Spleen (tissue), 11 donors: ENCODE results near the gene TAS2R60. TPM values are rescaled to one million over a fixed set of nuclear protein-coding genes. Genes with fewer than 3 reads are reported as not detected.
A peak's percentile ranks its signal among the peaks of the same experiment; 100 is the strongest.

Experiments
- DNase-seq: peaks from one replicate; pipeline ENCODE4 v3.0.0-alpha.2; 2020
- H3K27ac ChIP-seq, 8 donors: fragments of 200-600 bp; sonication (generic) in 7 of 8; 1 replicate in 4 of 8; 2 replicates in 4 of 8; pipeline versions ENCODE4 v1.5.0 to v1.8.0; 2016 to 2021; ENCODE audit warnings: inconsistent platforms in 4 of 8, mild to moderate bottlenecking in 4 of 8, moderate library complexity in 1 of 8
- H3K27me3 ChIP-seq, 7 donors: fragments of 200-600 bp; sonication (generic) in 6 of 7; replicated peaks in 1 of 7; 1 replicate in 4 of 7; 2 replicates in 3 of 7; pipeline versions ENCODE4 v1.5.0 to v1.8.0; 2016 to 2021; ENCODE audit warnings: inconsistent platforms in 3 of 7, mild to moderate bottlenecking in 1 of 7
- H3K36me3 ChIP-seq, 6 donors: fragments of 200-600 bp; sonication (generic) in 5 of 6; 1 replicate in 4 of 6; 2 replicates in 2 of 6; pipeline versions ENCODE4 v1.5.0 to v1.8.0; 2016 to 2021; ENCODE audit warnings: inconsistent platforms in 2 of 6
- H3K4me1 ChIP-seq, 6 donors: fragments of 200-600 bp; sonication (generic) in 5 of 6; 1 replicate in 3 of 6; 2 replicates in 3 of 6; pipeline versions ENCODE4 v1.5.0 to v1.8.0; 2016 to 2021; ENCODE audit warnings: inconsistent platforms in 3 of 6
- H3K4me3 ChIP-seq, 8 donors: fragments of 200-600 bp; sonication (generic) in 7 of 8; 1 replicate in 4 of 8; 2 replicates in 4 of 8; pipeline versions ENCODE4 v1.5.0 to v1.8.0; 2016 to 2021; ENCODE audit warnings: inconsistent platforms in 4 of 8, mild to moderate bottlenecking in 4 of 8, moderate library complexity in 2 of 8
- H3K9me3 ChIP-seq, 8 donors: fragments of 200-600 bp; sonication (generic) in 7 of 8; 1 replicate in 4 of 8; 2 replicates in 4 of 8; pipeline versions ENCODE4 v1.5.0 to v1.8.0; 2016 to 2021; ENCODE audit warnings: inconsistent platforms in 4 of 8
- POLR2A ChIP-seq, 3 donors: fragments of 450-650 bp; IDR thresholded peaks; one replicate each; pipeline ENCODE4 v1.5.1; 2017; ENCODE audit warnings: antibody characterized with exemption in 3 of 3, mild to moderate bottlenecking in 1 of 3
- POLR2AphosphoS5 ChIP-seq, 3 donors: sonication (generic); formaldehyde crosslinking; IDR thresholded peaks; one replicate each; pipeline ENCODE4 v1.5.1; 2017; ENCODE audit warnings: antibody characterized with exemption in 3 of 3
- WGBS, 5 donors: extraction: QIAGEN DNeasy Blood & Tissue Kit in 3 of 5; methylation state at CpG; one replicate each; pipeline versions ENCODE4 v1.1.5 to v1.1.7; 2013 to 2018; 5-methylcytosine and 5-hydroxymethylcytosine counted together
- intact Hi-C: fragments of 100-400 bp; cut with DNase I; formaldehyde crosslinking; loops from one replicate; pipeline ENCODE4 v1.15.0; 2023; ENCODE audit warnings: low total_unique reads
- polyA plus RNA-seq, 3 donors: library from polyadenylated mRNA; stranded (reverse); fragments of 200-250 nt; gene quantifications; one replicate each; pipeline ENCODE4 v1.2.1, GENCODE V29; 2013
- total RNA-seq, 7 donors: library from RNA; depleted of rRNA in 3 of 7; stranded (reverse); fragments of >200 nt in 3 of 7; fragmentation: NEBNext Ultra II Directional in 4 of 7; extraction: Animal tissue kit (Norgen Biotek cat#: 25700) in 4 of 7; gene quantifications; one replicate each; pipeline versions ENCODE4 v1.1.0 to v1.2.1, GENCODE V29; 2016 to 2021
- TF ChIP-seq, protein P1 (sequence below), 11 experiments: fragments of 200-600 bp in 7 of 11; fragments of 450-650 bp in 4 of 11; sonication (generic) in 4 of 11; IDR thresholded peaks in 8 of 11; conservative IDR thresholded peaks in 3 of 11; 1 replicate in 7 of 11; 2 replicates in 4 of 11; pipeline versions ENCODE4 v1.4.0 to v1.8.0; 2016 to 2021; ENCODE audit warnings: antibody characterized with exemption in 11 of 11, inconsistent platforms in 4 of 11, mild to moderate bottlenecking in 1 of 11
- donor health status: healthy with polysubstance abuse.
- donor health status: DM: no; HTN: no; CAD: no; lungs with moderate emphysema.
- donor health status: DM: no; HTN: no; CAD: no.
- donor health status: Bipolar disorder and iron deficiency.
- donor health status: healthy.
- donor health status: DM: no; HTN: no; CAD: no.
- donor health status: DM: yes; HTN: yes; CAD: no.

Gene TAS2R60
- total and polyA plus RNA-seq, 10 donors: 0.30 to 2.2 (median 0.85) TPM; not detected in 5

DNA sequence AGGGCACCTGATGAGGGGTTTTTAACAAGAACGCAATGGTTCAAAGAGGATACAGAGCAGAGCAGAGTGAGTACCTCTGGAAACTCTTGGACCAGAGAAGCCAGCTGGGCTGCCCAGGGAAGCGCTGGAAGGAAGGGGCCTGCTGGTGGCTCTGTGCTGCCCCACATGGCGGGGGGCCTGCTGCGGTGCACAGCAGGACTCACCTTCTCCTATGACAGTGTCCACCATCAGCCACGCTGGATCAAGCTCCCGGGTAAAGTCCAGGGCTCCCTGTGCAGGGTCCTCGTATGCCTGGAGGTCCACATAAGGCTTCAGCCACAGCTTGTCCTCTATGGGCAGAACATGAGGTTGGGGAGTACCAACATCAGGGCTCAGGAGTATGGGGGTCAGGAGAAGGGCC is 47.1 kb upstream of the TAS2R60 start:
- H3K9me3 ChIP-seq: no peaks in the 10 kb centered on the region
- no peaks in the 10 kb centered on the region for H3K27me3 ChIP-seq
- H3K36me3 ChIP-seq: peaks cover 0 to 28% (median 17%) of the 10 kb centered on the region in 6 donors
- H3K27ac ChIP-seq: peak overlapping the region in 1 of 8 donors; percentile 21
- no peak overlapping the region for H3K4me3 ChIP-seq
- intact Hi-C loops: no loop called here
- TF ChIP-seq POLR2AphosphoS5 (IDR thresholded peaks at IDR 0.05) (no peak), POLR2A (IDR thresholded peaks at IDR 0.05) (no peak)
- TF ChIP-seq, protein P1, sequence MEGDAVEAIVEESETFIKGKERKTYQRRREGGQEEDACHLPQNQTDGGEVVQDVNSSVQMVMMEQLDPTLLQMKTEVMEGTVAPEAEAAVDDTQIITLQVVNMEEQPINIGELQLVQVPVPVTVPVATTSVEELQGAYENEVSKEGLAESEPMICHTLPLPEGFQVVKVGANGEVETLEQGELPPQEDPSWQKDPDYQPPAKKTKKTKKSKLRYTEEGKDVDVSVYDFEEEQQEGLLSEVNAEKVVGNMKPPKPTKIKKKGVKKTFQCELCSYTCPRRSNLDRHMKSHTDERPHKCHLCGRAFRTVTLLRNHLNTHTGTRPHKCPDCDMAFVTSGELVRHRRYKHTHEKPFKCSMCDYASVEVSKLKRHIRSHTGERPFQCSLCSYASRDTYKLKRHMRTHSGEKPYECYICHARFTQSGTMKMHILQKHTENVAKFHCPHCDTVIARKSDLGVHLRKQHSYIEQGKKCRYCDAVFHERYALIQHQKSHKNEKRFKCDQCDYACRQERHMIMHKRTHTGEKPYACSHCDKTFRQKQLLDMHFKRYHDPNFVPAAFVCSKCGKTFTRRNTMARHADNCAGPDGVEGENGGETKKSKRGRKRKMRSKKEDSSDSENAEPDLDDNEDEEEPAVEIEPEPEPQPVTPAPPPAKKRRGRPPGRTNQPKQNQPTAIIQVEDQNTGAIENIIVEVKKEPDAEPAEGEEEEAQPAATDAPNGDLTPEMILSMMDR (IDR thresholded peaks at IDR 0.05 in 8 of 11, conservative IDR thresholded peaks at IDR 0.05 in 3 of 11): no peak
- no peak for DNase-seq
- WGBS, 5 donors: 67 to 86% (median 82%) methylated on average over 4 to 7 of the region's 7 CpGs
- peaks cover 4 to 52% (median 31%) of the 10 kb centered on the region in 6 donors for H3K4me1 ChIP-seq

DNA sequence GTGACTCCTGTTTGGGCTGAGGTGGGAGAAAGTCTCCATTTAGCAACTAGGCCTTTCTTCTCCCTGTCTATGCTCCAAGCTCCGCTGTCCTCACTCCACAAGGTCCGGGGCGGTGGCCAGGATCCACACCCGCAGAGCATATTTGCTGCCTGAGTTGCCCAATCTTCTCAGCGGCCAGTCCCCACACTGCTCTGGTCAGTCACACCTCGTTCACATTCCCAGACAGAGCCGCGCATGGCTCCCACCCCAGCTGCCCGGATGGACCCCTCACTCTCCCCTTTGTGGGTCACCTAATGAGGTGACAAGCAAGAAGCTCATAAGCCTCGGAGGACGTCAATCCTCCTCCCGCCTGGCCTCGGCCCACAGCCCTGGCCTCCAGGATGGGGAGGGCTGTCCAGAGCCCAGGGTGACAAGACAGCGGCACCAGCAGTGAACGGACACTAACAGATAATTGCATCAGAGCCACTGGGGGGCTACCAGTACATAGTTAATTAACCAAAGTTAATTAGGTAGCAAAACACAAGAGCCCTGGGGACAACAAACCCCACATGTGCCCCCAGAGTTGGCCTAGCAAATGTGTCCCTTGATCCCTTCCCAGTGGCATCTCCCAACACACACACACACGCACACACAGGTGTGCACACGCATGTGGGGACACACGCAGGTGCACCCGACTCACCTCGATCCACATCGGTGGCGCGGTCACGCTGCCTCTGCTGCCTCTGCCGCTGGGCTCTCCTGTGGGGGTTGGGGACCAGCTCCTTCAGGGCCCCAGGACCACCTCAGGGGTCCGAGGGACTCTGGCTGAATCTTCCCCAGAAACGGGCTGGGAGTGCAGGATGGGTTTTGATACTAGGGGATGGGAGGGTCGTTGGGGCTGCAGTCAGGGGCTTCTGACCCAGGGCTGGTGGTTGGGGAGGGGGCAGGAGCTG is 46.4 kb upstream of the TAS2R60 start:
- Histone ChIP-seq H3K27ac (no peak overlapping the region), H3K4me3 (no peak overlapping the region), H3K36me3 (peaks cover 0 to 21% (median 10%) of the 10 kb centered on the region in 6 donors), H3K4me1 (peaks cover under 1 to 45% (median 24%) of the 10 kb centered on the region in 6 donors), H3K27me3 (no peaks in the 10 kb centered on the region), H3K9me3 (no peaks in the 10 kb centered on the region)
- no peak for DNase-seq
- WGBS, 5 donors: 90 to 92% (median 91%) methylated on average over 15 to 28 of the region's 28 CpGs
- TF ChIP-seq, protein P1 (IDR thresholded peaks at IDR 0.05 in 8 of 11, conservative IDR thresholded peaks at IDR 0.05 in 3 of 11): no peak
- TF ChIP-seq POLR2AphosphoS5 (IDR thresholded peaks at IDR 0.05): peak in 1 of 3 donors; percentile 53
- intact Hi-C loops: no loop called here

DNA sequence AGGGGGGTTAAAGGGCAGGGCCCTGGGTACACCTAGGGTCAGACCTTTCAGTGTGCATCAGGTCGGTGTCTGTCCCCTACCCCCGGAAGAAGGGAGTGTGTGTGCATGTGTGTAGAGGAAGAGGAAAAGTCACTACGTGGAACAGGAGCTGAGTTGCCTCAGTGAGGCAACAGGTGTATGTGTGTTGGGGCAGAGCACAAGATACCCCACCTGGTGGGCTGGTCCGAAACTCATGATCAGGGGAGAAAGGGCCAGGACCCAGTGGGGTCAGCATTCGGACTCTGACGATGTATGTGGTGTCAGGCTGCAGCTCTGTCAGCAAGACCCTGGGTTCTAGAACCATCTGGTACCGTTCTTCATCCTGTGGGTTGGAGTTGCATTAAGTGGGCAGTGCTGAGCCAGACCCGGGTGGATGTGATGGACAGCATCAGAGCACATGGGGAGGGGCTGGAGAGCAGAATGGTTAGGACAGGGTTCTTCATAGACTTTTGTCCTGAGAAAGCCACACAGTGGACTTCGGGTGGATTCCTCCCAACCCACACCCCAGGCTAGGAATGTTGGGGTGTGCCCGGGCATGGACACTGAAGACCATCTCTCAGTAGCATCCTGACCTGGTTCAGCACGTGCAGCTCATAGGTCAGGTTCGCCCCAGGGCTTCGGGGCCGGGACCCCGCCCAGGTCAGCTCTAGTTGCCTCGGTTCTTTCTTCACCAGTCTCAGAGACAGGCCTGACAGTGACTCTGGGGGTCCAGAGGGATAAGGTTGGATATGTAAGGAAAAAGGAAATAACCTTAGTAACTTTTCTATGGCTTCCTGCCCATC is 45.3 kb upstream of the TAS2R60 start:
- peaks cover 0 to 10% (median 4%) of the 10 kb centered on the region in 6 donors for H3K36me3 ChIP-seq
- H3K4me1 ChIP-seq: peaks cover 0 to 35% (median 20%) of the 10 kb centered on the region in 6 donors
- TF ChIP-seq, protein P1 (IDR thresholded peaks at IDR 0.05 in 8 of 11, conservative IDR thresholded peaks at IDR 0.05 in 3 of 11): no peak
- no peak for TF ChIP-seq POLR2AphosphoS5 (IDR thresholded peaks at IDR 0.05)
- no peak for TF ChIP-seq POLR2A (IDR thresholded peaks at IDR 0.05)
- no peaks in the 10 kb centered on the region for H3K9me3 ChIP-seq
- no peak for DNase-seq
- H3K27me3 ChIP-seq: no peaks in the 10 kb centered on the region
- H3K4me3 ChIP-seq: no peak overlapping the region
- 88 to 92% (median 91%) methylated on average over 10 to 16 of the region's 16 CpGs for WGBS, 5 donors
- no peak overlapping the region for H3K27ac ChIP-seq
- intact Hi-C loops: no loop called here
